GM21529 (cell line): ENCODE measurements around the gene HIP1R.
A peak's percentile ranks its signal among the peaks of the same experiment; 100 is the strongest.

Experiments used
- ATAC-seq: cut with Tn5 transposase; IDR thresholded peaks from one replicate; pipeline ENCODE4 v1.9.1; 2021; ENCODE audit not compliant: unreplicated experiment

HIP1R gene

DNA sequence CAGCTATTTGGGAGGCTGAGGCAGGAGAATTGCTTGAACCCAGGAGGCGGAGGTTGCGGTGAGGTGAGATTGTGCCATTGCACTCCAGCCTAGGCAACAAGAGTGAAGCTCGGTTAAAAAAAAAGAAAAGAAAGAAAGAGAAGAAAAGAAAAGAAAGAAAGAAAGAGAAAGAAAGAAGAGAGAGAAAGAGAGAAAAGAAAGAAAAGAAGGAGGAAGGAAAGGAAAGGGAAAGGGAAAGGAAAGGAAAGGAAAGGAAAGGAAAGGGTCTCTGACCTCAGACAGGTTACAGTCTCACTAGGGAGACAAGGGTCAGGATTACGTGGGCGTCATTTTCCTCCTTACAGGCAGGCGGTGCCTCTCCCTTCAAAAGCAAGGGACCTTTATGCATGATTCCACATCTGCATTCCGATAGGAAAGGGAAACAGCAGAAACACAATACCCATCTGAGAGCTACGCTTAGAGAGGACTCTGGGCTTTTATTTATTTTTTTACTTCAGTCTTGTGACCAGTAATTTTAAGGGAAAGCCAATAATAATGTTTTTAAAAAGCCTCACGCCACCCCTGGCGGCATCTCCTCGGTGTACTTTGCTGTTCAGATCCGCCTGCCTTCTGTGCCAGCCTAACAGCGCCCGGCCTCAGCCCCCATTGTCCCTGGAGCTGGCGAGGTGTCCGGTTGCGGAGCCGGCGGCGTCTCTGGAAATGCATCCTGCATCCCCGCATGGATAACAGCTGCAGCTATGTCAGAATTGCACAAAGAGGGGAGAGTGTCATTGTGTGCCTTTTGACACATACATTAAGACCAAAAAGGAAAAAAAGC is 945 bp upstream of the HIP1R start:
- ATAC-seq, result no peak

DNA sequence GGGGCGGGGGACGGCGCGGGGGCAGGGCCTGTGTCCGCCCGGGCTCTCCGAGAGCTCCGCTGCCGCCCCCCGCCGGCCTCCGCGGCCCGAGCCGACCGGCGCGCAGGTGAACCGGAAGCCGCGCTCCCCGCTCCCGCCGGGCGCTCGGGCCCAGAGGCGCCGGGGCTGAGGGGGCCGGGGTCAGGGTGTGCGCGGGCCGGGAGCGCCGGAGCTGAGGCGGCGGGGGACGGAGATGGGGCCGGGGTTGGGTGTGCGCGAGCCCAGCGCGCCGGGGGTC is 431 bp downstream of the HIP1R start:
- peak; percentile 42 for ATAC-seq

DNA sequence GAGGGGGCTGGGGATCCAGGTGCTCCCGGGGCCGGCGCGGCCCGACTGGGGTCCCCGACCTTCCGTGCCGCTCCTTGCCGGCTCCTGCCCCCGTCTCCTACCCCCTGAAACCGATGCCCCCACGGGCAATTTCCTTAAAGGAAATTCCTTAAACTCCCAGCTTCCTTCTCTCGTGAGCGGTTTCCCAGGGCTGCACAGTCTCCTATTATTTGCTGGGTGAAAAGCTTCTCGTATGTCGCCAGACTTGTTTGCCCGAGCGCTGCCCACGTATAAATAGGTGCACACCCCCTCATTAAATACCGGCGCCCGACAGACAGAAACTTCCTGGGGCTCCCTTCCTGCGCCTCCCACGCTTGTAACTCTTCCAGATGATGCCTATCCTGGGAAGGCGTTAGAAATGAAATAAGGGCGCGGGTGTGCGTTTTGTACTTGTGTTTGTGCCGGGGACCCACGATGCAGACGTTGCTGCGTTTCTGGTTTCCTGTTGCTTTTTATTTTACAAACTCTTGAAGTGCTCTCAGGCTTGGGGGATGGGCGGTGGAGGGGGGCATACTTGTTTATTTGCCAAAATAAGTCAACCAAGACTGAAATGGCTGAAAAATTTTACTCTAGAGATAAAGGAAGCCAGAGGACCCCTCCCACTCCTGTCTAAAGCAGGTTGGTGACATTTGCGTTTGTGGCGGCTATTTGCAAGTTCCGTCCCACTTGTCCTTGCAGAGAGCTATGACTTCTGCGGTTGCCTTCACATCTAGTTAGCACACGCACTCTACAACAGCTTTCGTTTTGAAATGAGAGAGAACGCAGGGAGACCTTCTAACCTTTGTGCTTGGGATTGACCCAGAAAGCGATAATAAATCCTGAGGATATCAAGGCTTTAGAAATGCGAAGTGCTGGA is 1.0 kb downstream of the HIP1R start:
- ATAC-seq, result peak; percentile 39

DNA sequence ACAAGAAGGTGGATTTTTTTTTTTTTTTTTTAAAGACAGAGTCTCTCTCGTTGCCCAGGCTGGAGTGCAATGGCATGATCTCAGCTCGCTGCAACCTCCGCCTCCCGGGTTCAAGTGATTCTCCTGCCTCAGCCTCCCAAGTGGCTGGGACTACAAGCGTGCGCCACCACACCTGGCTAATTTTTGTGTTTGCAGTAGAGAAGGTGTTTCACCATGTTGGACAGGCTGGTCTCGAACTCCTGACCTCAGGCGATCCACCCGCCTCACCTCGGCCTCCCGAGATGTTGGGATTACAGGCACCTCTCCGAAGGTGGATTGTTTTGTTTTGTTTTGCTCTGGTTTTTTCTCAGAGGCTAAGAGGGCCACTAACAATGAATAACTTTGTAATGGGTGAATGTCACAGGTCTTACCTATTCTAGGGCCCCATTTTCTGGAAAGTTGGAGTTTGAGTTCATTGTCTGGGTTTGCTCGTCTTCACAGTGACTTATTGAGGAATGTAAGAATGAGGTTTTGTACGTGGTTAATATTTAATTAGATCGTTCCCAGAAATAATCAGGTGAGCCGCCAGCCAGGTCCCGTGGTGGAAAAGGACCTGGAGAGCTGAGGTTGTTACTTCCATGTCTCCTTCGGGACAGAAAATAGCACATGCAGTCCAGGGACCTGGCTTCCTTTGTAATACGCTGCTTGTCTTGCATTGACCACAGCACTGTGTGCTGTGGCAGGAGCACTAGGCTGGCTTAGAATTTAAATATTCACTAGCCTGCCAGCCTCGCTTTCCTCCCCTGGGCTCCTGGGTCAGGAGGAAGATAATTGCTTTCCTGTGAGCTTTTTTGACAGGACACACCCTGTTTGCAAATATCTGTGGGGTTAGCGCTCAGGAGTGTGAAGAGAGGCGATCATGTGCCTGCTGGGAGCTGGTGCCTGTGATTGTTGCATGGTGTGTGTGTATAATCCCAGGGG is 2.3 kb downstream of the HIP1R start:
- no peak for ATAC-seq

DNA sequence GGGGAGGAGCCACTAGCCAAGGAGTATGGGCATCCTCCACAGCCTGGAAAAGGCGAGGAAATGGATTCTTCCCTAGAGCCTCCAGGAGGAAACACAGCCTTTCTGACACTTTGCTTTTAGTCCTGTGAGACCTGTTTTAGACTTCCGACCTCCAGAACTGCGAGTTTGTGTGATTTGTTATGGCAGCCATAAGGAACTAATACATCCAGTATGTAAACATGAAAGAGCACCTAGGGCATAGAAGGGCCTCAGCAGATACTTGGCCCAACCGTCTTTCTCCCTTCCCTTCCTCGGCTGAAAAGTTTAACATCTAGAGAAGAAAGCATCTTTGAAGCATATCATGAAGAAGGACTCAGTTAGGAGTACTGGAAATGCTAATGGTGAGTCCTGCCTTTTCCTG is 3.6 kb downstream of the HIP1R start:
- no peak for ATAC-seq

DNA sequence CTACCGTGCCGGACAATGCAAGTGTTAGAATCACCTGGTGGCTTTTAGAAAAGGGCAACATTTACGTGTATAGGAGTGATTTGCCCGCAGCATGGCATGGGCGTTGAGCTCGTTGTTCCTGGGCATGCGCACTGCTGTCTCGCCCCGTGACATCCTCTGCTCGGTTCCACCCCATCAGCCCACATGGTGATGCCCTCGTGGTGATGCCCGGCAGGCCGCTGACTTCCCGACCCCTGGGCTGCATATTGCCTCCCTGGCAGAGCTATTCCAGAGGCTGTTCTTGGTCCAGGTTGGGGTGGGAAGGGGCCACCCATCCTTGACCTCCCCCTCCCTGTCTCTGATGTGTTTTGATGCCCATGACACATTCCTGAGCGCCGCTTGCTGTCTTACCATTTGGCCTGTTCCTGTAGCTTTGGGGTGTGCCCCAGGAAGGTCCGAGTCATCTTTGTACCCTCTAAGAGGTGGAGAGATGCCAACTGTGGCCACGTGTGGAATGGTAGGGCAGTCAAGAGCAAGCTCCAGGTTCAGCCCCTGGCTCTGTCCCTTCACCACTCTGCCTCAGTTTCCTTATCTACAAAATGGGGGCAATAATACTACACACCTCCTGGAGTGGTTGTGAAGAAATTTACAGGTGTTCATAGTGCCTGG is 4.8 kb downstream of the HIP1R start:
- no peak for ATAC-seq

DNA sequence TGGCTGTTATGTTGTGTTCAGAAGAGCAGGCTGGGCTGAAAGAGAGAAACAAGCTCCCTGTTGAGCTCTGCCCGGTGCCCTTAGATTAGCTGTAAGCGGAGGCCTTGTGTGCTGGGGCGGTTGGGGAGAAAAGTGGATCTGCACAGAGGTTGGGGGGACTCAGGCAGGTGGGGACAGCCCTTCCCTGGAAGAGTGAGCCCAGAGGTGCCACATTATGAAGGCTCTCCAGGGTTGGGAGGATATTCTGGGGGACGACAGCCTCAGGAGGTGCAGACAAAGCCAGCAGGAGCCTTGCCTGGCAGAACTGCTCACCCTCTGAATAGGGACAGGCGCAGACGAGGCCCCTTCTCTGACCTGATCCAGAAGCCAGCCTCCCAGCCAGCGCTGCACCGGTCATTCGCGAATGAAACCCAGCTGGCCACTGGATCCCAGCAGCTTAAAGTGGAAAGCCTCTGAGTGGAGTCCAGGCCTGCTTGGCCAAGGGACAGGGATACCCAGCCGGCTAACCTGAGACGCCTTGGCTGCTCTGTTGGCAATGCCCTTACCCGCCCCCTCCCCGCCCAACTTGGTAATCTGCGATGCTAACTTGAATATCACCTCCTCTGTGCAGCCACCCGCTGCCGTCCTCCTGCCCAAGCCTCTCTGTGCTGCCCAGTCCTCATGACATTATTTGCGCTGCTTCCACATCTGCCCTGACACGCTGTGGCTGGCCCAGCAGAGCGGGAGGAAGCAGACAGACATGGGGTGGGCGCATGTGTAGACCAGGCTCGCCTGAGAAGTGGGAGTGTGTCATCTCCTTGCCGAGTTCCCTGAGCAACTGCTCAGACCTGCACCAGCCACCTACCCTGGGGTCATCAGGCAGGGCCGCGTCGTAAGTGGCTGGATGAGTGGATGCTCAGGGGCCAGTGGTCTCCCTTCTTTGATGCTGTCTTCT is 5.6 kb downstream of the HIP1R start:
- no peak for ATAC-seq

DNA sequence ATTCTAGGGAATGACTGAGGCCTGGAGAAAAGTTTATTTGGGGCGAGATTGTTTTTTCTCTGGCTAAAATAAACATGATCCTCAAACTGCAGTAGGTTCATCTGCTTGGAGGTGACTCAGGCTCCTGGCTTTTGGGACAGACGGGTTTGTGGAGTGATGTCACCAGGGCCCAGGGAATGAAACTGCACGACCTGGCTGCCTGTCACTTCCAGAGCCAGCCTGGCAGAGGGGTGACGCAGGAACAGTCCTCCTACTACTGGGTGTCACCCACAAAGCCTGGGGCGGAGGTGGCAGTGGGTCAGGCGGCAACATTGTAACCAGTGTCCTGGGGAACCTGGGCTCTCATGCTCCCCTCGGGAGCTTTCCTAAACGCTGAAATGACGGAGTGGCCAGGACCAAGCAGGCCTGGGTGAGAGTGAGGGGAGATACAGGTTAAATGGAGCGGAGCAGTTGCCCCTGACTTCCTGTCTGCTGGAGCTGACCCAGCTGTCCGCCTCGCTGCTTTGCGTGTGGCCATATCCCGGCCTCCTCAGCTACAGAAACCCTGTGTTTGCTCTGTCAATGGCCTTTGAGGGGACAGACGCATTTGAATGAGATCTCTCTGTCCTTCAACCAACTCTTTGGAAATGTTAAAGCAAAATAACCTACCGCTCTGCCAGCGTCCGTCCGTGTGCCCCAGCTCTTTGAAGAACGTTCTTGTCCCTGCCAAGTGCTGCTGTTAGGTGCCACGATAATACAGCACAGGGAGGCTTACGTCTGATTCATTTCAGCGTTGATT is 6.5 kb downstream of the HIP1R start:
- ATAC-seq, result no peak

DNA sequence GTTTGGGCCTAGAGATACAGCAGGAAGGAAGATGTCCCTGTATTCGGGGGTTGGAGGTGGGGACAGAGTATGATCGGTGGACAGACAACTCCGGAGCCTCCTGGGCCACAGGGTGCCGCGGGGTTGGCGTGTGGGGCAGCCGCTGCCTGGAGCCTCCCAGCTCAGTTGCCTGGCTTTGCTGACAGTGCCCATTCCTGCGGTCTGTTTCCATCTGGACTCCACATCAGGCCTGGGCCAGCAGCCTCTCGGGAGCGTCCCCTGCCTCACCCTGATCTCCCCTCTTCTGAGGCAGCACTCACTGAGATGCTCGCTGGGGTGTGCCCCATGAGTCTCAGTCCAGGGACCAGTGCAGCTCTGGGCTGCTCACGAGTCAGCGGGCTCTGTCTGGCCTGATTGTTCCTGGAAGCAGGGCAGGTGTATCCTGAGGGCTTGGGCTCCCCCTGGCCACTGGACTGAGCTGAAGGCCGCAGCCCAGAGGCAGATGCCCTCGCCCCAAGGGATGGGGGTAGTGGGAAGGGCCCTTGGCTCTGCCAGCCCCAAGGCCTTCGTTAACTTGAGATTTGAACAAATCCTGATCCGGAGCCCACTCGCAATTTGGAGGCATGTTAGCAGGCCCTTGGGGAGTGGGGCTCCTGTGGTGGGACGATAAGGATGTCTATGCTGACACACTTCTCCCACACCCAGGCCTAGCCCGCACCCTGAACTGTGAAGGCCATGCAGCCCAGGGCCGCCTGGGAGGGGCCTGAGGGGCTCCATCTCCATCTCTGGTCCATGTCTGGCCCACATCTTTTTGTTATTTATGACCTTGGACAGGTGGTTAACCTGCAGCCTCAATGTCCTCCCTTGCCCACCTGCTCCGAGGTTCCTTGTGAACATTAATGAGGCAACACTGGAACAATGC is 7.5 kb downstream of the HIP1R start:
- ATAC-seq, result no peak

DNA sequence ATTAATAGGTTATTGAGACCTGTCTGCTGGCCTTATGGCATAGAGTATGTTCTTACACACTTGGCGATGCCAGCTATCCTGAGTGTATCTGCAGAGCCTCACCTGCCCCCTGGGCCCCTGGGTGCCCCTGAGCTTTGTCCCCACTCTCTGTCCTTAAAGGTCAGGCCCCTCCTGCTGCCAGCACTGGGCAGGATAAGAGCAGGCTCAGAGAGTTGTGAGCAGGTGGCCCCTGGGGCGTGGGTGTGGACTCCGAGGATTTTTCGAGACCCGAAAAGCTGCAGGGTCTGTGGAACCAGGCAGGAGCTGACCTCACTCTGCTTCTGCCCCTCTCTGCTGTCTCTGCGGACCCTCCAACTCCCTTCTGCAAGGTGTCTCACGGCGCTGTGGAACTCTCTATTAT is 8.2 kb downstream of the HIP1R start:
- ATAC-seq, result no peak

DNA sequence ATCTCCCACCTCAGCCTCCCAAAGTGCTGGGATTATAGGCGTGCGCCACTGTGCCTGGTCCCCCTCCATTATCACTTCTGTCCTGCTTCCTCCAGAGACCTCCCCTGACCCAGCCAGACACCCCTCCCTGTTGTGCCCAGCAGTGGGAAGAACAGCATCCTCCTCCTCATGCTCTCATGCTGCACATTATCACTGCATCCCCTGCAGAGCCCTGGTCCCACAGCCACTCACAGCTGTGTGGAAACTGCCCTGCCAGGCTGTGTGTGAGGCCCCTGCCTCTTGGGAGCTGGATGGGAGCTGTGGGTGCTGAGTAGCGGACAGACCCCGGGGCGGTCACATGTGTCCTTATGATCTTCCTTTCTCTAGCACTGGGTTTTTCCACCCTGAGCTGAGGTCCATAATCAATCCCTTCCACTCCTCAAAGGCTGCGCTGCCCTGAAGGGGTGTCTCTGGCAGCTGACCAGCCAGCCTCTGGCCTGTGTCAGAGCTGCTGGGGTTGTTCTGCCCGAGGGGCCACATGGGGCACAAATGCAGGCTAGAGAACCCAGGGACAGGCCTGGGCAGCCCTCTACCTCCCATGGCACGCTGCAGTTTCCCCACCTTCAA is 9.2 kb downstream of the HIP1R start:
- no peak for ATAC-seq

DNA sequence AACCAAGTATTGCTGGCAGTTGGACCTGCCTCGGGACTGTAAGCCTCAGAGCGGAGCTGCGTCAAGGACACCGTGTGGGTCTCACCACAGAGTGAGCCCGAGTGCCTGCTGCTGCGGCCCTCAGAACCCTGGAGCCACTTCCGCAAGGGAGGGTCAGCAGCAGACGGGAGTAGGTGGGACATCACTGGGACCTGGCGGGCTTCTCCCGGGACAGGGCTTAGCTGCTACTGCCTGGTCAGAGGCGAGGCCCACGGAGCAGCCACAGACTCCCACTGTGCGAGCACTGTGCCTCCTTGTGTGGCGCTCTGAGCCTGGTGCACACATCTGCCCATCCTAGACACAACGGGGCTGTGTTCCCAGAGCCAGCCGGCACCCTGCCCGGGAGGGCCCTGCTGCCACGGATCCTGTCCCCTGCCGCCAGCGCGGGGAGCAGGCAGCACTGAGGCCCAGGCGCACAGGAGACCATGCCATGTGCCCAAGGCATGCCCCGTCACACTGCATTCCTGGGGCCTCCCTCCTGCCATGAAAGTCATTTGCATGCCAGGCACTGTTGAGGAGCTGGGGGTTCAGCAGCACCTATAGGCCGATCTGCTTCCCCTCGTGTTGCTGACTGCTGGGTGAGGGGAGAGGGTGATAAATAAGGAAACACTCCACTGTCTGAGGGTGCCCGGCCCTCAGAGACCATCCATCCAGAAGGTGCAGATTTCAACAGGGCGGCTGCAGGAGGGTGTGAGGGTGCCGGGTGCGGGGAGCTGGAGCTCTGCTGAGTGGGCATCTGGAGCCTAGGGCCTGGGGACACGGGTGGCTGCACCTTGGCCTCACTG is 10.0 kb downstream of the HIP1R start:
- ATAC-seq, result no peak

DNA sequence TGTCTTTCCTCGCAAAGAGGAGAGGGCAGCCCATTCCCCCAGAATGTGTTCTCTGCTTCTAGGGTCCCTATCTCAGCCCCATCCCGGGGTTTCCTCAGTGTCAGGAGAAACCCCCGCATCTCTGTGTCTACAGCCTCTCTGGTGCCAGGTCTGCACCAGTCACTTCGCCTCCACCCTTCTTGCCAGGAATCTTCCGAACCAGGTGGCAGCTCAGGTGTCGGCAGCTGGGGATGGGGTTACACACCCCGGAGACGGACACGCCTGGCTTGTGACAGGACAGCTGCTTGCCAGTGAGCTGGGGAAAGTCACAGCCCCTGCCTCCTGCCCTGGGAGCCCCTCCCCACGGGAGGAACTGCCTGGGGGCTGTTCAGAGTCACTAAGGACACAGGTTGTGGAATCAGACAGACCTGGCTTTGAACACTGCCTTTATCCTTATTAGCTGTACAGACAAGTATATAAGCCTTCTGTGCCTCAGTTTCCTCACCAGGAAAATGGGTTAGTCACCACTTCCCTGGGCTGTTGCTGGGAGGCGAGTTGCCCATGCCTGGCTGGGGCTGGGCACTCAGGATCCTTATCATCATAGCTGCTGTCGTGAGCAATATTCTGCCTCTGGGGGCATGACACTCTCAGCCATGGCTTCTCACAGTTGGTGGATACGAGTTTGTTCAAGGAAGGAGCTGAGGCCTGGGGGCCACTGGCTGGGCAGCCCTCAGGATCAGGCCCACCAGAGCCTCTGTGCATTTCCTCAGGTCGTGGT is 10.8 kb downstream of the HIP1R start:
- ATAC-seq, result no peak

DNA sequence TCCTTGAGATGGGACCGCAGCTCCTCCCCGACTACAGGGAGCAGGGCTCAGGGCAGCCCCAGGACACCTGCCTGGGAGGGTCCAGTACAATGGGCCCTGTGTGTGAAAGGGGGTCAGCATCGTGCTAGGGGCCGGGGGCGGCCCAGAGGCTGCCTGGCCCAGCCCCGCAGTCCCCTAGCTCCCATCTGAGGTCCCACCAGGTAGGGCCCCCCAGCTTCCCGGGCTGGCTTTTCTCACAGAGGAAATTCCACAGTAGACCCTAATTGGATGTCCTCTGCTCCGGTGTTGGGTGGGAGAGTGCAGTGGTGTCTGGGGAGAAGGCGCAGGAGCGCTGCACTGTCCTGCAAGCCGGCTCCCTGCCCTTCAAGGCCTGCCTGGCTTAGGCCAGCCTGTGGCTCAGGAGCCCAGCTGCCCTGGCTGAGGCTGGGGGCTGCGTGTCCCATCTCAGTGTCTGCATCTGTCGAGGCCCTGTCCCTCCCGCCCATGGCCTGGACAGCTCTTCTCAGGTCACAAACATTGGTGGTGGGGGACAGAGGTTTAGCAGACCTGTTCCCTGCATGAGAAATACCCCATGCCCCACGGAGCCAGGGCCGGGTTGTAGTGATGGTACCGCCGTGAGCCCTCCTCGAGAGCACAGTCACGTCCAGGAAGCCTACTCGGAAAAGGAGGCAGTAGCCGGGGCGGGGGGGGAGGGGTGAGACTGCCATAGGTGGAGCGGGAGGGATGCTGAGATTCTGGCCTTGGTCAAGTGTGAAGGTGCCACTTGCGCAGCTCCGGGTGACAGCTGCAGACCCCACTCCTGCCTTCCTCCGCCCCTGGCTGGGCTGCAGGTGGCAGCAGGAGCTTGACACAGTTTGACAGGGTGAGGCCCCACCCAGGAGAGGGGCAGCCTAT is 11.6 kb downstream of the HIP1R start:
- ATAC-seq, result no peak

DNA sequence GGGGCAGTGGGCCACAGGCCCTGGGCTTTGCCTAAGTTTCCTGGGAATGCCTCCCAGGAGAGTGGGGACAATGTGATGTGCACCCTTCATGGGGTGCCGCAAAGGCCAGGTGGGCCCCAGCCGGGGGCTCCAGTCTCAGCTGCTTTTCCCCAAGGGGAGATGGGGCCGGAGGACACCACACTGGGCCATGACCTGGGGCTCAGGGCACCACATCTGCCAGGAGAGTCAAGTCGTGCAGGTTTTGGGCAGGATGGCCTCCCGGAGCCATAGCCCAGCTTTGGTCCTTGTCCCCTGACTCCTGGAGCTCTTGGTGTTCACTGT is 12.2 kb downstream of the HIP1R start:
- ATAC-seq, result no peak
